Heart right ventricle (tissue), 16 donors: Measurements from ENCODE around the gene GIT2. TPM values are rescaled to one million over a fixed set of nuclear protein-coding genes. Genes with fewer than 3 reads are reported as not detected.

Experiments
- ATAC-seq, 8 donors: fragments of 200-7000 bp; cut with Tn5 transposase; one replicate each; pipeline ENCODE4 v1.9.1; 2020; ENCODE audit warnings: mild to moderate bottlenecking in 8 of 8, moderate library complexity in 8 of 8, moderate number of reproducible peaks in 1 of 8
- DNase-seq, 2 donors: peaks; one replicate each; pipeline ENCODE4 v3.0.0-alpha.2; 2020
- H3K27ac ChIP-seq, 10 donors: fragments of 200-600 bp; sonication (generic) in 2 of 10; one replicate each; pipeline versions ENCODE4 v1.5.0 to v1.8.0; 2020 to 2022; ENCODE audit warnings: mild to moderate bottlenecking in 3 of 10
- H3K27me3 ChIP-seq, 7 donors: fragments of 200-600 bp; one replicate each; pipeline ENCODE4 v1.8.0; 2021 to 2022; ENCODE audit warnings: mild to moderate bottlenecking in 2 of 7
- H3K36me3 ChIP-seq, 9 donors: fragments of 200-600 bp; sonication (generic) in 1 of 9; one replicate each; pipeline versions ENCODE4 v1.5.0 to v1.8.0; 2020 to 2022; ENCODE audit warnings: mild to moderate bottlenecking in 2 of 9
- H3K4me1 ChIP-seq, 9 donors: fragments of 200-600 bp; sonication (generic) in 1 of 9; one replicate each; pipeline versions ENCODE4 v1.5.0 to v1.8.0; 2020 to 2022; ENCODE audit warnings: mild to moderate bottlenecking in 4 of 9
- H3K4me3 ChIP-seq, 10 donors: fragments of 200-600 bp; sonication (generic) in 2 of 10; one replicate each; pipeline versions ENCODE4 v1.5.0 to v1.8.0; 2020 to 2022; ENCODE audit warnings: mild to moderate bottlenecking in 7 of 10, moderate library complexity in 2 of 10
- H3K9me3 ChIP-seq, 11 donors: fragments of 200-600 bp in 10 of 11; sonication (generic) in 2 of 11; one replicate each; pipeline versions ENCODE4 v1.5.0 to v1.8.0; 2013 to 2022; ENCODE audit warnings: mild to moderate bottlenecking in 2 of 11, control low read depth in 1 of 11, moderate library complexity in 1 of 11
- WGBS, 2 donors: extraction: QIAGEN DNeasy Blood & Tissue Kit; methylation state at CpG; one replicate each; pipeline ENCODE4 v1.1.7; 2013; ENCODE audit warnings: inconsistent platforms in 1 of 2; 5-methylcytosine and 5-hydroxymethylcytosine counted together
- intact Hi-C, 10 donors: fragments of 100-400 bp; cut with DNase I; formaldehyde crosslinking; loops; one replicate each; pipeline versions ENCODE4 v1.11.1 to v1.14.2; 2022
- polyA plus RNA-seq, 2 donors: library from polyadenylated mRNA; stranded (reverse); fragments of 200-250 nt; gene quantifications; one replicate each; pipeline ENCODE4 v1.2.3, GENCODE V29; 2013
- total RNA-seq, 10 donors: library from RNA; stranded (reverse); fragmentation: NEBNext Ultra II Directional in 3 of 10; extraction: Animal tissue kit (Norgen Biotek cat#: 25700) in 3 of 10; gene quantifications; one replicate each; pipeline versions ENCODE4 v1.2.1 to v1.2.4, GENCODE V29; 2021 to 2023
- TF ChIP-seq, protein P1 (sequence below), 9 donors: fragments of 200-600 bp; sonication (generic) in 2 of 9; IDR thresholded peaks; one replicate each; pipeline versions ENCODE4 v1.5.0 to v1.8.0; 2021 to 2022; ENCODE audit warnings: antibody characterized with exemption in 9 of 9, mild to moderate bottlenecking in 5 of 9, moderate library complexity in 1 of 9
- donor health status: Arrhythmogenic right ventricular cardiomyopathy.
- donor health status: ischemic (EF 13 %, LVEDD 7.1; RV severe dilation, severe dysfunction).
- donor health status: healthy with polysubstance abuse.
- donor health status: DM: no; HTN: yes; CAD: no.
- donor health status: DM: no; HTN: no; CAD: no.
- donor health status: ischemic (EF 25% LVEDD 6.9; RV normal size, moderate dysfunction).
- donor health status: ischemic (EF 25% LVEDD 5.7; RV mildly dilated, moderate dysfunction).
- donor health status: healthy.
- donor health status: DM: yes; HTN: yes; CAD: no.
- donor health status: Ischemic cardiomyopathy.
- donor health status: ischemic (EF 35%, LVEDD 5.7; RV mildly dilated, moderate dysfunction).
- donor health status: nonischemic (EF 11% LVEDD 7.7; RV severe dilation, severe dysfunction).
- donor health status: DM: yes; HTN: yes; CAD: no.
- donor health status: PGD.
- donor health status: ischemic (EF 29% LVEDD 5.4; RV normal size, mild dysfunction).
- donor health status: nonischemic (EF 23%, LVEDD 6.1; RV moderate dilation, normal function).

GIT2 gene
- total and polyA plus RNA-seq, 12 donors: 17.8 to 44.9 (median 38.9) TPM

DNA sequence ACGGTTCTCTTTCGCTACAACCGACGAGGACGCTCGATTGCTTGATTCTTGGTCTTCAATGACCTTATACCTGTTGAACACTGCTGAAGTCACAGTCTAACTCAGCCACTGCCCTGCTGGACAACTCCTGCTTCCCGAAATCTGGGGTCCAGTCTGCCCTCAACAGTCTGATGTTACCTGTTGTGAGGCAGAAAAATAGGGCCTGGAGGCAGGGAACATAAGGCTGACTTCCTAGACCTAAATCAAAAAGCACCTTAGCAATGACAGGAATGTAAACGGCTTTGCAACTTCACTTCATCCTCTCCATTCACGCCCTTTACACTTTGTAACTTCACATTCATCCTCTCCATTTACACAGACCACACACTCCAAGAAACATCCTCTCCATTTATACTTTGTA, 115.2 kb downstream of the GIT2 start:
- ATAC-seq (peak in 2 of 8 donors; percentile 6 to 10), DNase-seq (no peak)
- H3K36me3 ChIP-seq: no peaks in the 10 kb centered on the region
- H3K27ac ChIP-seq: peak overlapping the region in 7 of 10 donors; percentile 35 to 95 (median 66)
- intact Hi-C loops: loop anchor here in 7 of 10 donors (1.0 to 5.0 kb wide), 4 partner anchors 76 to 454 kb away; no protein-coding TSS in a partner anchor
- TF ChIP-seq, protein P1, sequence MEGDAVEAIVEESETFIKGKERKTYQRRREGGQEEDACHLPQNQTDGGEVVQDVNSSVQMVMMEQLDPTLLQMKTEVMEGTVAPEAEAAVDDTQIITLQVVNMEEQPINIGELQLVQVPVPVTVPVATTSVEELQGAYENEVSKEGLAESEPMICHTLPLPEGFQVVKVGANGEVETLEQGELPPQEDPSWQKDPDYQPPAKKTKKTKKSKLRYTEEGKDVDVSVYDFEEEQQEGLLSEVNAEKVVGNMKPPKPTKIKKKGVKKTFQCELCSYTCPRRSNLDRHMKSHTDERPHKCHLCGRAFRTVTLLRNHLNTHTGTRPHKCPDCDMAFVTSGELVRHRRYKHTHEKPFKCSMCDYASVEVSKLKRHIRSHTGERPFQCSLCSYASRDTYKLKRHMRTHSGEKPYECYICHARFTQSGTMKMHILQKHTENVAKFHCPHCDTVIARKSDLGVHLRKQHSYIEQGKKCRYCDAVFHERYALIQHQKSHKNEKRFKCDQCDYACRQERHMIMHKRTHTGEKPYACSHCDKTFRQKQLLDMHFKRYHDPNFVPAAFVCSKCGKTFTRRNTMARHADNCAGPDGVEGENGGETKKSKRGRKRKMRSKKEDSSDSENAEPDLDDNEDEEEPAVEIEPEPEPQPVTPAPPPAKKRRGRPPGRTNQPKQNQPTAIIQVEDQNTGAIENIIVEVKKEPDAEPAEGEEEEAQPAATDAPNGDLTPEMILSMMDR (IDR thresholded peaks at IDR 0.05): no peak
- peak overlapping the region; percentile 60 to 99 (median 88) for H3K4me3 ChIP-seq
- no peaks in the 10 kb centered on the region for H3K9me3 ChIP-seq
- peaks cover 11 to 32% (median 27%) of the 10 kb centered on the region in 9 donors for H3K4me1 ChIP-seq
- WGBS, 2 donors: 5 to 6% methylated on average over 9 of the region's 9 CpGs
- no peaks in the 10 kb centered on the region for H3K27me3 ChIP-seq

DNA sequence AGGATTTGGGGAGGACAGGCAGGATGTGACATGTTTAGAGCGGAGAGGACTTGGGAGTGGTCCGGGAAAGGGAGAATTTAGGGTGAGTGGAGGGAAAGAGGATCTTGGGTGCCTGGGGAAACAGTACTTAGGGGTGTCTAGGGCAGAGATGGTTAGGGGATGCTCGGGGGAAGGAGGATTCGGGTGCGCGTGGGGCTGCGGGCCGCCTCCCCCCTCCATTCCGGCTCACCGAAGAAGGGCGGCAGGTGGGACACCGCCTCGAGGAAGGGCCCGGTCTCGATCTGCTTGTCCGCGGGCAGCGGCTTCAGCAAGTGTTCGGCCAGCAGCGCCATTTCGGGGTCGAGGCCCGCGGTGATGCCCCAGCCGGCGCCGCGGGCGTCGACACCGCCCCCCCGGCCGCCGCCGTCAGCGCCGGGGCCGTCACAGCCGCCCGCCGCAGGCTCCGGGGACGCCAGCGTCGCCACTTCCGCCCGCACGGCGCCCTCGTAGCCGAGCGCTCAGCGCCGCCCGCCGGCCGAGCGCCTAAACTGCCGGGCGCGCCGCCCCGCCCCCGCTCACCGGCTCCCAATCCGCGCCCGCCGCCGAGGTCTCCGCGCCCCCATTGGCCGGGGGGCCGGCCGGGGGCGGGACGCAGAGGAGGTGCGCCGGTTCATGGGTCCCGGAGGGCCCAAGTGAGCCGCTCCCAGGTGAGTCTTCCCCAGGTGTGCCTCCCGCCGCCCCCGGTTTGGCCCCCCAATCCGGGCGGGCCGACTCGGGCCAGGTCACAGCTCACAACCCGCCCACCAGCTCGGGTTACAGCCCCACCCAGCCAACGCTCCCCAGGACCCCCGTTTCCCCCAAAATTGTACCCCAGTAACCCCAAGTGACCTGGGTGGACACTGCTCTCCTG, 115.9 kb downstream of the GIT2 start, which contains the start of gene GLTP:
Gene GLTP, minus strand, starts transcription at position 499 of the 889 bp plus-strand sequence. Its CDS starts 167 bp downstream, at position 332.
- intact Hi-C loops: loop anchor here in 7 of 10 donors (1.0 to 5.0 kb wide), 4 partner anchors 75 to 453 kb away; no protein-coding TSS in a partner anchor
- H3K4me1 ChIP-seq: peaks cover 11 to 32% (median 30%) of the 10 kb centered on the region in 9 donors
- WGBS, 2 donors: 0 to 1% methylated on average over 84 to 92 of the region's 92 CpGs
- TF ChIP-seq, protein P1 (IDR thresholded peaks at IDR 0.05): peak; percentile 26 to 87 (median 56)
- H3K9me3 ChIP-seq: no peaks in the 10 kb centered on the region
- H3K36me3 ChIP-seq: no peaks in the 10 kb centered on the region
- H3K27me3 ChIP-seq: no peaks in the 10 kb centered on the region
- ATAC-seq: peak; percentile 95 to 99 (median 96)
- H3K27ac ChIP-seq: peak within 1 kb of the TSS in 9 of 10 donors; percentile 46 to 95 (median 87)
- peak within 1 kb of the TSS; percentile 60 to 99 (median 88) for H3K4me3 ChIP-seq
- peak; percentile 81 to 89 for DNase-seq

Other genes with a start within 250 kb of the GIT2 start
- 1 to 10 TPM in 2 of 10 donors, under 1 TPM in 6, not detected in 2; 0.16 to 1.0 (median 0.37) TPM for gene TRPV4, start 163.0 kb downstream of the GIT2 start, total RNA-seq
- under 1 TPM; 0.07 to 0.29 TPM for gene TRPV4, start 163.0 kb downstream of the GIT2 start, polyA plus RNA-seq
- gene GLTP, start 115.8 kb downstream of the GIT2 start, total RNA-seq: 10 to 100 TPM; 18.0 to 28.0 (median 22.0) TPM
- 10 to 100 TPM; 19.4 to 23.1 TPM for gene GLTP, start 115.8 kb downstream of the GIT2 start, polyA plus RNA-seq
- 10 to 100 TPM in 4 of 10 donors, 1 to 10 TPM in 6; 7.0 to 14.1 (median 9.1) TPM for gene TCHP, start 96.1 kb downstream of the GIT2 start, total RNA-seq
- gene TCHP, start 96.1 kb downstream of the GIT2 start, polyA plus RNA-seq: 10 to 100 TPM in 1 of 2 donors, 1 to 10 TPM in 1; 7.3 to 13.2 TPM
- 10 to 100 TPM; 15.3 to 29.0 (median 18.6) TPM for gene ANKRD13A, start 3.1 kb upstream of the GIT2 start, total RNA-seq
- gene ANKRD13A, start 3.1 kb upstream of the GIT2 start, polyA plus RNA-seq: 10 to 100 TPM; 14.0 to 25.7 TPM
- gene C12orf76, start 52.2 kb upstream of the GIT2 start, total RNA-seq: 1 to 10 TPM; 3.7 to 8.3 (median 5.3) TPM
- 1 to 10 TPM; 5.9 to 7.8 TPM for gene C12orf76, start 52.2 kb upstream of the GIT2 start, polyA plus RNA-seq
- gene IFT81, start 128.0 kb upstream of the GIT2 start, total RNA-seq: 10 to 100 TPM in 2 of 10 donors, 1 to 10 TPM in 8; 7.5 to 11.7 (median 8.5) TPM
- gene IFT81, start 128.0 kb upstream of the GIT2 start, polyA plus RNA-seq: 1 to 10 TPM; 5.1 TPM